Stimulated activated CD8-positive, alpha-beta memory T cell treated with anti-CD3 and anti-CD28 coated beads, Interleukin-15, amount 100 ng/mL, for 48 hours (primary cell): Measurements from ENCODE around the gene RAPGEF3.

Source experiments
- DNase-seq, 2 donors: peaks; one replicate each; pipeline ENCODE4 v3.0.0-alpha.2; 2020; ENCODE audit warnings: low read depth in 2 of 2

The RAPGEF3 gene

DNA sequence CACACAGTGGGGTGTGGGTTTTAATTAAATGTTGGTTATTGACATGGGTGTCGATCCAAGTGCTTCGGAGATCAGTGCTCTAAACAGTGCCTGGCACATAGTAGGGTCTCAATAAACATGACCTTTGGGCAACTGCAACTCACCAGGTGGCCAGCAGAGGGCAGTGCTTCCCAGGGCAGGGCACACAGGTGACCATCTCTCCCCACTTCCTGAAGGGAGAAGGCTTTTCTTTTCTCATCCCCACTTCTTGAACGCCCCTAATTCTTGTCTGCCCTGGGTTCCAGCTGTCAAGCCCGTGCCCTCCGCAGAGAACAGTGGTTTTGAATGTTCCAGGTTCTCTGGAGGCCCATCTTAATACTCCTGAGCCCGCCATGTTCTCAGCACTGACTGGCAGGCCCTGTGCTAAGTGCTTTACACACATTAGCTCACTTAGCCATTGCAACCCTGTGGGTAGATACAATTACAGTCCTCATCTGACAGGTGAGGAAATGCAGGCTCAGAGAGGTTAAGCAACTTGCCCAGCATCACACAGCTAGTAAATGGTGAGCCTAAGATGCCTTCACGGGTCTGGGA lies 16.3 kb downstream of the RAPGEF3 start:
- peak; percentile 36 to 37 for DNase-seq

- peak; percentile 27 to 42 for DNase-seq
These were observed 17.4 kb downstream of the RAPGEF3 start for GRCh38 chr12:47741340-47741703.

DNA sequence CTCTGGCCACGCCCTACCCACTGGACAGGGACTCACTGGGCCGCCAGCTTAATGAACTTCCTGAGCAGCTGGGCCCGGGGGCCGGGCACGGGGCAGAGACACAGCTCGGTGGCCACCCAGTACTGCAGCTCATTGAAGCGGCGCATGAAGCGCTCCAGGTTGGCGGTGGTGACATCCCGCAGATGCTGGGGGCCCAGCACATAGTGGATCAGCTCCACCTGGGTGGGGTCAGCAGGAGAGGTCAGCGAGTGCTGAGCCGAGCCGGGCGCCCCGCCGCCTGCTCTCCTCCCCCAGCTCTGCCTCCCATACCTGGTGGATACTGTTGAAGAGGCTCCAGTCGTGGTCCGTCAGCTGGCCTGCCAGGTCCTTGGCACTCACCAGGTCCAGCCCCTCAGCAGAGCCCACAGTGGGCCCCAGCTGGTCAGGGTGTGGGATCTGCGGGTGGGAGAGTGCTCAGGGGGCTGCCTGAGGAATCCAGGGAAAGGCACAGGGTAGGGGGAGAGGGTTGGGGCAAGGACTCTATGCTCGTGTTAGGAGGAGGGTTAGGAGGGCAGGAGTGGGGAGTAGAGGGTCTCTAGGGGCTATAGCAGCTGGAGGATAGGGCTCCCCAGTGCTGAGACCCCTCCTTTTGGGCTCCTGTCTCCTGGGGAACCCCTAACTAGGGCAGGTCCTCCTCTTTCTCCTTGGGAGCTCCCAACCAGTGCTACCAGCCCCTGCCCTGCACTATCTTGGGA lies 17.9 kb downstream of the RAPGEF3 start:
- no peak for DNase-seq

DNA sequence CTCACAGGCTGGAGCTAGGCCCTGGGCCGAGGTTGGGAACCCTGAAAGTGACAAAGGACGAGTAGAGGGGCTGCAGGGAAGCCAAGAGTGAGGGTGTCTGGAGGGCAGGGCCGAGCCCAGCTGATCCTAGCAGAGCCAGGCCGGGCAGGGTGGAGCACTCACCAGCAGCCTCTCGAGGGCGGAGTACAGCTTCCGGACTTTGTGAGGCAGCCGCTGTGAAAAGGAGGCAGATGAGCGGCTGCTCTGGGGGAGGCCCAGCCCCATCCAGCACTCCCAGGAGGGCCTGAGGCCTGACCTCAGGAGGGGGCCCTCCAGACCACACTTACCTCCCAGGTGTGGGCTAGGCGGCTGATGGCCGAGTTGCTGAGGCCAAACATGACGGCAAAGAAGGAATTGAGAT lies 18.7 kb downstream of the RAPGEF3 start:
- DNase-seq, result no peak

DNA sequence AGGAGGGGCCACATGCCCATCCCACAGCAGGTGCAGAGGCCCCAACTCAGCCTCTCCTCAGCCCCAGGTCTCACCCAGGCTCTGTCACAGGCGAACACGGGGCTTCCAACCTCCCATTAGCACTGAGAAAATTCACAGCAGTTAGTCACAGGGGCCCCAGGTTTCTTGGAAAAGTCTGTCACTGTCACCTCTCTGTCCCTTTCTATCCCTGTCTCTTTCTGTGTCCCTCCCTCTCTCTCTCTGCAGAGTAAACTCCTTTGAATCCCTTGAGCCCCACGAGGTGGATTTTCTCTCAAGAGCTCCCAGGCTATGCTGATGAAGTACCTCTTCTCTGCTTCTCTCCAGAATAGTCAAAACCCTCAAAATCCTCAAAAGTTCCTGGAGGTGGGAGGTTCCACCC lies 19.4 kb downstream of the RAPGEF3 start:
- DNase-seq, result no peak

DNA sequence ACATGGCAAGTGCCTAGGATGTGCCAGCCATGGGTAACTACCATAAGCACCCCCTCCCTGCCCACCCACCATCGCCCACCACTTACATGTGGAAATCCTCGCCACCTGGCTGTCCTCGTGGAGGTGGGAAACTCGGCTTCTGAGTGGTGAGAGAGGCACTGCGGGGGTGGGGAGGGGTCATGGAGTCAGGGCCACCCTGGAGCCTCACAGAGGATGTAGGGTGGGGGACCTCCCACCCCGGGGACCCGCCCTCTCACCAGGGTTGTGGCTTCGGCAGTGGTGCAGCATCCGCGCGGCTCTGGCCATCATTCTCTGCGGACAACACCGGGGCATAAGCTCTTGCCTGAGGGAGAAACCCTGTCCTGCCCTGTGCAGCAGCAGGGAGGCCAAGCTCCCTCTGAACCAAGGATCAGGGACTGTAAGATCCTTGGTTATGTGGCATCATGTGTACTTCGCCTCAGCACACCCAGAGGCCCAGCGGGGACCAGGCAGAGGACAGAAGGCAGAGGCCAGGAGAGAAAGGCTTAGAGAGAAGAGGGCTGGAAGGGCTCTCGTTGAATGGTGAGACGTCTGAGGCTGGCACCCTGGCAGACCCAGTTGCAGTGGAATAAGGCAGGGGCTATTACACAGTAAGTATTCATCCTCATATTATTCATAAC lies 20.6 kb downstream of the RAPGEF3 start:
- DNase-seq, result no peak

GRCh38 chr12:47736877-47737676 lies 21.6 kb downstream of the RAPGEF3 start:
- no peak for DNase-seq

- no peak for DNase-seq
These were observed 22.5 kb downstream of the RAPGEF3 start for GRCh38 chr12:47736216-47736615.

DNA sequence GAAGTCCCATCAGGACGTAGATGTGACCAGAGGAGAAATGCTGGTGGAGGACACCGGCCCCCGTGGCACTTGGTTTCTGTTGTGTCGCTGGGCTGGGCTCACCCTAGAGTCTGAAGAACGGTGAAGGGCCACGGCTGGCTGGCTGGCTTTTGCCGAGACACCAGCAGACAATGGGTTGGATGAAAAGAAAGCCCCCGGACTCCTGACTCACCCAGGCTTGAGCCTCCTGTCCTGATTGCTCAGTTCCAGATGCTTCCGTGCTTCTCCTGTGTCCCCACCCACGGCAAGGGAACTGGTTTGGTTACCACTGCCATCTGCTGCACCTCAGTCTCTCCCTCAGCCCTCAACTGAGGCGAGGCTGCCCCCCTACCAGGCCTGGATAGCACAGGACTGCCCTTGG lies 23.0 kb downstream of the RAPGEF3 start:
- DNase-seq, result no peak

DNA sequence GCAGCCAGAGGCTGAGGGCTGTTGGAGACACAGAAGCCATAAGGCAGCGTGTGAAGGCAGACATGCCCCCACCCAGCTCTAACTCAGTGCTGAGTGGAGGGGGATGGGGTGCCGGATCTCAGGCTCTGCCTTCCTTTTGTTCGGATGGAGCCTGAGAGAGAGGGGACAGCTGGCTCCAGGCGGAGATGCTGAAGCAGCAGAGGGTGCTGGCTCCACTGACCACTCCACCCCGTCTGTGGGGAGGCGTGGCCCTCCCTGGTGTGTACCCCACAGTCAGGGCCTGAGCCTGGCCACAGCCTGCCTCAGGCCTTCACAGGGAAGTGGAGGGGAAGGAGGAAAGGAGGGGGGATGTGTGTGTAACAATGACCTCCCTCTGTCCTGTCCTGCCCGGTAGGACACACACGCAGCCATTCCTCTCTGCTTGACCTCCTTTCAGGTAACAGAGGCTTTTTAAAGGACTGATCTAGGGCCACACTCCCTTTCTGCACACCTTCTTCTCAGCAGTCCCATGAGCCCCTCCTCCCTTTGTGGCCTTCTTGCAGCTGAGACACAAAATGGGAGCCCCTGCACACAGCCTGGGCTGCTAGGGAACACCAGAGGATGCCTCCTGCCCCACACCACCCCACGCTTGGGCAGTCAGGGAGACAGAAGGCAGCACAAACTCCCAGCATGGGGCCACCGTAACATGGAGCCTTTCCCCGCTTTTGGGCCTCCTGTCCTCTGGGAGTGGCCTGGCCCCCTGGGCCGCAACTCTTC lies 23.8 kb downstream of the RAPGEF3 start:
- no peak for DNase-seq

DNA sequence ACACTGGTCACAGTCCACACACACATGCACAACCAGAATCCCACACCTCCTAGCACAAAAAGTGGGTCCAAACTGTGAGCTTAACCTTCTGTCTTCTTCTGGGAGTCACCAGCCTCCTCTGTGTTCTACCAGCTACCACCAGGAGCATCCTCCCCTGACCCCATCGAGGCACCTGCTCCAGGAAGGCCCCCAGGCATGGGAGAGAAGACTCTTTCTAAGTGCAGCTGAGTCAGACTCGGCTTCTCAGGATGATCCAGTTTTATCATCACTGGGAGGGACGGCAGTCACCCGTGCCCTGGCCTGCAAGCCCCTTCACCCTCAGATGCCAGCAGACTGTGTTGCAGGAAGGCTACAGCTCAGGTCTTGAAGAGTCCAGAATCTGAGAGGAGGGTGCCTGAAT lies 25.5 kb downstream of the RAPGEF3 start:
- DNase-seq, result no peak

DNA sequence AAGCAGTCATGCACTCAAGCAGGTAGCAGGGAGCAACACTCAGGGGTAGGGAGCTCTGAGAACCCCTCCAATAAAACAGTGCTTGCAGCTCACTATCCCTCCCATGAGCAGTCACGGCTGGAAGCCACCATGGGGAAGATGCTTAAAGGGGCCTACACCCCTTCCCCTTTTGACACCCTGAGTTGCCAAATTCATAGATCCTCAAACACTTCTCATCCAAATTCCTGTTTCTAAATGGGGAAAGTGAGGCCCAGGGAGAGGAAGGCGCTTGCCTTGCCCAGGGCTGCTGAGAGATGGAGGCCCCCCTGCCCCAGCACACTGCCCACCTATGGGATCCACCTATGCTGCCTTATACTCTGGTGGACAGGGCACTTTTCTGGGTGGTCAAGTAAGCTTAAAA lies 26.2 kb downstream of the RAPGEF3 start:
- no peak for DNase-seq

DNA sequence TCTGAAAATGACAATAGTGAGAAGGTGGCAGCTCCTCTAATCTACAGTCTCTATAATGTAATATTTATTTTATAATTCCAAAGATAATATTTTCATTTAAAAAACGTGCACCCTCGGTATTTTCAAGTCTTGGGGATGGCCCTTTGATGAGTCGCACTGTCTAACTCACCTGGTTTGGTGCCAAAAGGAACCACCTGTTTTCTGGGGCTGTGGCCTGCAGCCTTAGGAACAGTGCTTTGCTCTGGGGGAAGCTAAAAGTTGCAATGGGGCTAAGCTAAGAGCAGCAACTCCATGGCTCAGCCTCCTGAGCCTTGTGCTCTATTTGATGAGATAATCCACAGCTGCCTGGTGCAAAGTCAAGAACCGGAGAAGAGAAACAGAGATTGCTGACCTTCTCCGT lies 27.0 kb downstream of the RAPGEF3 start:
- no peak for DNase-seq

GRCh38 chr12:47730341-47730744 lies 28.3 kb downstream of the RAPGEF3 start:
- no peak for DNase-seq

DNA sequence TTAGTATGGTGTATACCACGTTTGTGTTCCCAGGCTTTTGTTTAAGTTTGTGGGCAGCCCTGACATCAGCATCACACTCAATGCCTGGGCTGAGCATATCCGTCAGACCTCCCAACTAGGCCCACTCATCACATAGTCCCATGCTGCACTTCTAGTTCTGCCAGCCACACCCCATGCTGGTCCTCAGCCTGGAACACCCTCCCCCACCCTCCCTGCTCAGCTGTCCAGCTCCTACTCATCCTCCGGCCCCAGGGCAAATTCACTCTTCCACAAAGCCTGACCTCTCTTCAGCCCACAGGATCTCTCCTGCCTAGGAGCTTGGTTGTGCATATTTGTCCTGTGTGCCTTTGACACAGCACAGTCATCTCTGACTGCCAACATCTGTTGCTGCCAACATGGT lies 29.4 kb downstream of the RAPGEF3 start:
- DNase-seq, result no peak

- no peak for DNase-seq
These were observed 32.8 kb downstream of the RAPGEF3 start for GRCh38 chr12:47725893-47726292.

DNA sequence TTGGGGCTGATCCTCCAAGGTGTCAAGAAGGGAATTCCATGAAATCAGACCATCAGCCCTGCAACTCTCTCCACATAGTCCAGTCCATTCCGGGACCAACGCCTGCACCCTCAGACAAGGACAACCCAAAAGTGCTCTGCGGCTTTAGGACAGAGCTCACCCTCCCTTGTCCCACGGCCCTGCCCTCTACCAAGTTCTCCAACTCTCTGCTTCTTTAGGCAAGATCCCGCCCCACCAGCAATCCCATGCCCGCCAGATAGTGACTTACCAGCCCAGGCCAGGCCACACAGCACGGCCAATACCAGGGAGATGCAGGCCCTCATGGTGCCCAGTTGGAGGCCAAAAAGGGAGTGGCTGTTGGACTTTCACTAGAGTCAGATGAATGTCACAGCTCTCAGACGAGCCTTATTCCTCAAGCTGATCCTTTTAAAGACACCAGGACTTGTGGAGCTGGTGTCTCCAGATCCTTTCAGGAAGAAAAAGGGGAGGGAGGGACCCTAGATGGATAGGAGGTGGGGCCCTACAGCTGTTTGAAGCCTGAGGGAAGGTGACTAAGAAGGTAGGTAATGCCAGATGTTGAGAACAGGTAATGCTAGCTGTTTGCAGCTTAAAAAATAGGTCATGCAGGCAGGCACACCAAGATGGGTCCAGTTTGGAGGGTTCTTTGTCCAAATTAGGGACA lies 33.4 kb downstream of the RAPGEF3 start, which contains the start of gene ENDOU:
Gene ENDOU (minus strand): TSS at position 400 of the 682 bp plus-strand sequence. CDS start 77 bp downstream, at position 323.
- no peak for DNase-seq

GRCh38 chr12:47722941-47723631 lies 35.6 kb downstream of the RAPGEF3 start:
- no peak for DNase-seq

DNA sequence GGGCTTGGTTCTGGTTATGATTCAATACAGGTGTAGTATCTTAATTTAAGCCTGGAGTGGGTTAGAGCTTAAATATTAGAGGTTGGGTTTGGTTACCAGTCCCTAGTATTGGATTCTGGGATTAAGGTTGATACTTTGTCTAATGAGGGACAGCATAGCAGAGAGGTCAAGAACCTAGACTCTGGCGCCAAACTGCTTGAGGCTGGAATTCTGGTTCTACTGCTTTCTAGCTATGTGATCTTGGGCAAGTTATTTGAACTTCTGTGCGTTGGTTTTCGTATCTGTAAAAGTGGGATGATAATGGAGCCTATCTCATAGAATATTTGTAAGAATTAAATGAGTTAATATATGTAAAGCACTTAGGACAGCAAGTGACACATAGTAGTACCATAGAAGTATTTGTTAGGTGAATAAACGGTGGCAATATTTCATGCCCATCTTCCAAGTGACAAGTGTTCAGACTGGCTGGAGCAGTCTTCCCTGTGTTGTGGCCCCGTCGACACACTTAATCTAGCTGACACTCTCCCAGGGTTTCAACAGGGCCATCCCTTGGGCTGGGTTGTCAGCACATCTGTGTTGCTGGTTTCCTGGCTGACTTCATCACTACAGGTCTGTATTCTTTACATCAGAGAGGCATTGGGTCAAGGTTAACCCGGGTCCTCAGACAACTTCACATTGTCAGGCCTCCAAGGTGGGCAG lies 36.4 kb downstream of the RAPGEF3 start:
- no peak for DNase-seq
